ENCODE data around the gene ERCC6.

DNA sequence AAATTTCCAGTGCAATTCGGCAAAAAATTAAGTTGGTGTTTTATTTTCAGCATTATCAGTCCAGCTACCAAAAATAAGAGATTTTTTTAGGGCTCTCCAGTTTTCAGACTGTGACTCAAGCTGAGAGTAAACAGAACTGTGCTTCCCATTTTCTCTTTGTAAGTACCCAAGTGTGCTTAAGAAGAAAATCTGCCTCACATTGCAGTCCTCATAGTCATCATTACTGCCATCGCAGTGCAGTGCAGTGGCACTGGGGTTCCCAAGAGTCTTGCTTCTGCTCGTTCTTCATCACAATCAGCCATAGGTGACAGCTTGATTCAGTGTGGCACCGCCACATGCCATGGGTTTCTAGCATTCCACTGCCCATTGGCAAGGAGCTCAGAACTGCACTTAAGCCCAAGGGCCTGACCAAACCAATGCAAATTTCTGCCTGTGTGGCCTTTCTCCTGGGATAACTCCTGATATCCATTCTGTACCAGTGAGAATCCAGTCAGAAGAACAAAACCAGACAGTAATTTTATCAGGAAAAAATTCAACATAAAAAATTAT is 25.6 kb upstream of the ERCC6 start:
- TF ChIP-seq, protein P1, sequence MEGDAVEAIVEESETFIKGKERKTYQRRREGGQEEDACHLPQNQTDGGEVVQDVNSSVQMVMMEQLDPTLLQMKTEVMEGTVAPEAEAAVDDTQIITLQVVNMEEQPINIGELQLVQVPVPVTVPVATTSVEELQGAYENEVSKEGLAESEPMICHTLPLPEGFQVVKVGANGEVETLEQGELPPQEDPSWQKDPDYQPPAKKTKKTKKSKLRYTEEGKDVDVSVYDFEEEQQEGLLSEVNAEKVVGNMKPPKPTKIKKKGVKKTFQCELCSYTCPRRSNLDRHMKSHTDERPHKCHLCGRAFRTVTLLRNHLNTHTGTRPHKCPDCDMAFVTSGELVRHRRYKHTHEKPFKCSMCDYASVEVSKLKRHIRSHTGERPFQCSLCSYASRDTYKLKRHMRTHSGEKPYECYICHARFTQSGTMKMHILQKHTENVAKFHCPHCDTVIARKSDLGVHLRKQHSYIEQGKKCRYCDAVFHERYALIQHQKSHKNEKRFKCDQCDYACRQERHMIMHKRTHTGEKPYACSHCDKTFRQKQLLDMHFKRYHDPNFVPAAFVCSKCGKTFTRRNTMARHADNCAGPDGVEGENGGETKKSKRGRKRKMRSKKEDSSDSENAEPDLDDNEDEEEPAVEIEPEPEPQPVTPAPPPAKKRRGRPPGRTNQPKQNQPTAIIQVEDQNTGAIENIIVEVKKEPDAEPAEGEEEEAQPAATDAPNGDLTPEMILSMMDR (IDR thresholded peaks at IDR 0.05; ENCODE audit: insufficient read depth, low read length), result no peak
- TF ChIP-seq GABPA (IDR thresholded peaks at IDR 0.05; ENCODE audit: low read depth), result no peak

Measured in HL-60 (cell line).